Left ventricle myocardium inferior (tissue), 1 donor: ENCODE results near the gene PCDHB7. TPM values are rescaled to one million over a fixed set of nuclear protein-coding genes. Genes with fewer than 3 reads are reported as not detected.
"Not testable (repeated sequence)": the region's sequence is repeated elsewhere in the genome, so short reads cannot be mapped to it uniquely, and the experiment has no call there.

Experiments used
- DNase-seq: peaks from one replicate; pipeline ENCODE4 v3.0.0-alpha.2; 2020
- H3K27ac ChIP-seq: fragments of 200-600 bp; replicated peaks from 2 replicates; pipeline ENCODE4 v1.8.0; 2021
- H3K27me3 ChIP-seq: fragments of 200-600 bp; 2 replicates; pipeline ENCODE4 v1.8.0; 2021; ENCODE audit warnings: low read depth
- H3K36me3 ChIP-seq: fragments of 200-600 bp; 2 replicates; pipeline ENCODE4 v1.8.0; 2021
- H3K4me1 ChIP-seq: fragments of 200-600 bp; 2 replicates; pipeline ENCODE4 v1.8.0; 2021
- H3K4me3 ChIP-seq: fragments of 200-600 bp; 2 replicates; pipeline ENCODE4 v1.8.0; 2021; ENCODE audit warnings: mild to moderate bottlenecking, moderate library complexity
- H3K9me3 ChIP-seq: fragments of 200-600 bp; replicated peaks from 2 replicates; pipeline ENCODE4 v1.8.0; 2021
- CTCF ChIP-seq: fragments of 200-600 bp; IDR thresholded peaks from 2 replicates; pipeline ENCODE4 v1.8.0; 2021; ENCODE audit warnings: antibody characterized with exemption, mild to moderate bottlenecking, borderline replicate concordance
- intact Hi-C: fragments of 100-400 bp; cut with micrococcal nuclease; formaldehyde crosslinking; loops from one replicate; pipeline ENCODE4 v1.11.0; 2022
- total RNA-seq: library from RNA; stranded (reverse); fragmentation: NEBNext Ultra II Directional; extraction: Animal tissue kit (Norgen Biotek cat#: 25700); gene quantifications from one replicate; pipeline ENCODE4 v1.2.1, GENCODE V29; 2021
- donor health status: DM: no; HTN: yes; CAD: no; lungs with severe emphysema.

Gene PCDHB7
- total RNA-seq, 1 donor from 2014 or later, result 0.55 TPM

GRCh38 chr5:141199359-141200235 lies 27.2 kb downstream of the PCDHB7 start, which contains the start of gene PCDHB11:
Gene PCDHB11 (plus strand): TSS chr5:141199627. CDS start chr5:141199775, 148 bp downstream.
- Histone ChIP-seq H3K9me3 (peaks cover 97% of the 10 kb centered on the region), H3K4me3 (peak within 1 kb of the TSS; percentile 35), H3K36me3 (peaks cover 20% of the 10 kb centered on the region), H3K27ac (no peak within 1 kb of the TSS), H3K4me1 (no peaks in the 10 kb centered on the region), H3K27me3 (peaks cover 41% of the 10 kb centered on the region)
- intact Hi-C loops, result no loop called here
- TF ChIP-seq CTCF, result peak; percentile 23
- DNase-seq, result no peak

- H3K4me3 ChIP-seq, DNase-seq, H3K27ac ChIP-seq, H3K4me1 ChIP-seq, intact Hi-C loops: not testable (repeated sequence)
- peaks cover 95% of the 10 kb centered on the region for H3K9me3 ChIP-seq
- peaks cover 19% of the 10 kb centered on the region for H3K36me3 ChIP-seq
- H3K27me3 ChIP-seq, result peaks cover 39% of the 10 kb centered on the region
Observed at GRCh38 chr5:141201126-141201525, 28.7 kb downstream of the PCDHB7 start.

GRCh38 chr5:141201646-141202045 lies 29.2 kb downstream of the PCDHB7 start:
- intact Hi-C loops, H3K4me1 ChIP-seq, DNase-seq, H3K4me3 ChIP-seq, H3K27ac ChIP-seq: not testable (repeated sequence)
- Histone ChIP-seq H3K36me3 (peaks cover 13% of the 10 kb centered on the region), H3K27me3 (peaks cover 39% of the 10 kb centered on the region), H3K9me3 (peaks cover 95% of the 10 kb centered on the region)

- TF ChIP-seq CTCF, result peak; percentile 53
- peaks cover 3% of the 10 kb centered on the region for H3K36me3 ChIP-seq
- H3K9me3 ChIP-seq, result peaks cover 95% of the 10 kb centered on the region
- intact Hi-C loops, result no loop called here
- DNase-seq, result no peak
- no peak within 1 kb of the TSS for H3K27ac ChIP-seq
- H3K4me1 ChIP-seq, result no peaks in the 10 kb centered on the region
- peak within 1 kb of the TSS; percentile 46 for H3K4me3 ChIP-seq
- H3K27me3 ChIP-seq, result peaks cover 55% of the 10 kb centered on the region
Observed at GRCh38 chr5:141208478-141208877, 36.0 kb downstream of the PCDHB7 start, which contains the start of gene PCDHB12. Gene PCDHB12 (plus strand): TSS chr5:141208719. CDS start chr5:141208908, 189 bp downstream.

GRCh38 chr5:141210281-141210680 lies 37.8 kb downstream of the PCDHB7 start:
- H3K27ac ChIP-seq, H3K4me3 ChIP-seq, H3K36me3 ChIP-seq, H3K4me1 ChIP-seq, intact Hi-C loops, DNase-seq: not testable (repeated sequence)
- H3K9me3 ChIP-seq, result peaks cover 92% of the 10 kb centered on the region
- peaks cover 46% of the 10 kb centered on the region for H3K27me3 ChIP-seq

GRCh38 chr5:141210849-141211248 lies 38.4 kb downstream of the PCDHB7 start:
- H3K4me1 ChIP-seq, H3K36me3 ChIP-seq, H3K27ac ChIP-seq, intact Hi-C loops, DNase-seq, H3K4me3 ChIP-seq: not testable (repeated sequence)
- peaks cover 46% of the 10 kb centered on the region for H3K27me3 ChIP-seq
- peaks cover 91% of the 10 kb centered on the region for H3K9me3 ChIP-seq

- peak within 1 kb of the TSS; percentile 56 for H3K4me3 ChIP-seq
Observed at GRCh38 chr5:141213656-141214339, 41.4 kb downstream of the PCDHB7 start, which contains the start of gene PCDHB13. Gene PCDHB13 (plus strand): TSS chr5:141213919. CDS start chr5:141214124, 205 bp downstream.

GRCh38 chr5:141214583-141214982 lies 42.1 kb downstream of the PCDHB7 start:
- intact Hi-C loops, result not testable (repeated sequence)

More at GRCh38 chr5:141213656-141214339, 41.4 kb downstream of the PCDHB7 start, which contains the start of gene PCDHB13:
- intact Hi-C loops, H3K4me1 ChIP-seq: not testable (repeated sequence)
- H3K27me3 ChIP-seq, result peaks cover 30% of the 10 kb centered on the region
- DNase-seq, result peak; percentile 71
- peak; percentile 61 for TF ChIP-seq CTCF
- H3K27ac ChIP-seq, result peak within 1 kb of the TSS; percentile 31
- H3K36me3 ChIP-seq, result peaks cover 21% of the 10 kb centered on the region
- peaks cover 92% of the 10 kb centered on the region for H3K9me3 ChIP-seq

GRCh38 chr5:141215504-141215903 lies 43.1 kb downstream of the PCDHB7 start:
- intact Hi-C loops, H3K4me1 ChIP-seq, H3K27ac ChIP-seq, H3K4me3 ChIP-seq, DNase-seq: not testable (repeated sequence)
- peaks cover 92% of the 10 kb centered on the region for H3K9me3 ChIP-seq
- H3K27me3 ChIP-seq, result peaks cover 13% of the 10 kb centered on the region
- peaks cover 35% of the 10 kb centered on the region for H3K36me3 ChIP-seq

More at GRCh38 chr5:141214583-141214982, 42.1 kb downstream of the PCDHB7 start:
- Histone ChIP-seq H3K27me3 (peaks cover 22% of the 10 kb centered on the region), H3K4me3 (peak overlapping the region; percentile 37), H3K36me3 (peaks cover 28% of the 10 kb centered on the region), H3K9me3 (peaks cover 92% of the 10 kb centered on the region)
- H3K27ac ChIP-seq, H3K4me1 ChIP-seq, DNase-seq: not testable (repeated sequence)

- H3K27me3 ChIP-seq, intact Hi-C loops, H3K4me1 ChIP-seq, H3K4me3 ChIP-seq, H3K27ac ChIP-seq, DNase-seq: not testable (repeated sequence)
- Histone ChIP-seq H3K9me3 (peaks cover 94% of the 10 kb centered on the region), H3K36me3 (peaks cover 40% of the 10 kb centered on the region)
Observed at GRCh38 chr5:141216035-141216434, 43.6 kb downstream of the PCDHB7 start.
